ENCODE results near the gene FAM168A.
"Not testable (repeated sequence)": the region's sequence is repeated elsewhere in the genome, so short reads cannot be mapped to it uniquely, and the experiment has no call there.

FAM168A gene

DNA sequence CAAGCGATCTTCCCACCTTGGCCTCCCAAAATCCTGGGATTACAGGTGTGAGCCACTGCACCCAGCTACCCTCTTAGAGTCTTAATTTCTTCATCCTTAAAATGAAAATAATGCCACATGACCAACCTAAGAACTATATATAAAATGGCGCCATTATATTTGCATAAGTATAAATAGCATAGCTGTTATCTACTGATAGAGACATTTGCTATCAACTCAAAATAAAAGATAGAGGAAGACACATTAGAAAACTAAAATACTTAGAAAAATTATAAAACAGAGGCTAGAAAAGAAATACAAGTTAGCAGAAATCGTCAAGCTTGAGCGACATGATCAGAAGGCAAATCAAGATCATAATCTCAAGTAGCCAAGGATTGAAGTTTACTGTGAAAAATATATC is 6.2 kb downstream of the FAM168A start:
- TF ChIP-seq, protein P1, sequence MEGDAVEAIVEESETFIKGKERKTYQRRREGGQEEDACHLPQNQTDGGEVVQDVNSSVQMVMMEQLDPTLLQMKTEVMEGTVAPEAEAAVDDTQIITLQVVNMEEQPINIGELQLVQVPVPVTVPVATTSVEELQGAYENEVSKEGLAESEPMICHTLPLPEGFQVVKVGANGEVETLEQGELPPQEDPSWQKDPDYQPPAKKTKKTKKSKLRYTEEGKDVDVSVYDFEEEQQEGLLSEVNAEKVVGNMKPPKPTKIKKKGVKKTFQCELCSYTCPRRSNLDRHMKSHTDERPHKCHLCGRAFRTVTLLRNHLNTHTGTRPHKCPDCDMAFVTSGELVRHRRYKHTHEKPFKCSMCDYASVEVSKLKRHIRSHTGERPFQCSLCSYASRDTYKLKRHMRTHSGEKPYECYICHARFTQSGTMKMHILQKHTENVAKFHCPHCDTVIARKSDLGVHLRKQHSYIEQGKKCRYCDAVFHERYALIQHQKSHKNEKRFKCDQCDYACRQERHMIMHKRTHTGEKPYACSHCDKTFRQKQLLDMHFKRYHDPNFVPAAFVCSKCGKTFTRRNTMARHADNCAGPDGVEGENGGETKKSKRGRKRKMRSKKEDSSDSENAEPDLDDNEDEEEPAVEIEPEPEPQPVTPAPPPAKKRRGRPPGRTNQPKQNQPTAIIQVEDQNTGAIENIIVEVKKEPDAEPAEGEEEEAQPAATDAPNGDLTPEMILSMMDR (IDR thresholded peaks at IDR 0.05; ENCODE audit: insufficient read depth, low read length, poor library complexity, severe bottlenecking) = no peak
- Histone ChIP-seq H3K27me3 (replicated peaks; ENCODE audit: control insufficient read depth, insufficient read depth, low read length) (no peaks in the 10 kb centered on the region), H3K4me3 (replicated peaks; ENCODE audit: low read depth, low read length) (no peak overlapping the region), H3K36me3 (ENCODE audit: control insufficient read depth, insufficient read depth, low read length) (no peaks in the 10 kb centered on the region)
- no peak for DNase-seq (ENCODE audit: extremely low read depth, insufficient read length)

DNA sequence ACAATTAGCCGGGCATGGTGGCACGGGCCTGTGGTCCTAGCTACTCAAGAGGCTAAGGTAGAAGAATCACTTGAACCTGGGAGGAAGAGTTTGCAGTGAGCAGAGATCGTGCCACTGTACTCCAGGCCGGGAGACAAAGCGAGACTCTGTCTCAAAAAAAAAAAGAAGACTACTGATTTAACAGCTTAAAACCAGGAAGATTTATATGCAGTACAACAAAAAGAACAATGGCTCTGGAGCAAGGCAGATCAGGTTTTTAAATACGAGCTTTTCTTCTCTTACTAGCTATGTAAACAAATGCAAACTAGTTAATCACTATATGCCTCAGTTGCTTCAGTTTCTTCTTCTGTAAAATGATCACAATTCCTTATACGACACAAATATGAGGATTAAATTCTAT is 6.9 kb downstream of the FAM168A start:
- no peak for DNase-seq (ENCODE audit: extremely low read depth, insufficient read length)
- TF ChIP-seq, protein P1 (IDR thresholded peaks at IDR 0.05; ENCODE audit: insufficient read depth, low read length, poor library complexity, severe bottlenecking) = no peak
- H3K4me3 ChIP-seq (replicated peaks; ENCODE audit: low read depth, low read length) = no peak overlapping the region
- H3K27me3 ChIP-seq (replicated peaks; ENCODE audit: control insufficient read depth, insufficient read depth, low read length) = no peaks in the 10 kb centered on the region
- H3K36me3 ChIP-seq (ENCODE audit: control insufficient read depth, insufficient read depth, low read length) = no peaks in the 10 kb centered on the region

DNA sequence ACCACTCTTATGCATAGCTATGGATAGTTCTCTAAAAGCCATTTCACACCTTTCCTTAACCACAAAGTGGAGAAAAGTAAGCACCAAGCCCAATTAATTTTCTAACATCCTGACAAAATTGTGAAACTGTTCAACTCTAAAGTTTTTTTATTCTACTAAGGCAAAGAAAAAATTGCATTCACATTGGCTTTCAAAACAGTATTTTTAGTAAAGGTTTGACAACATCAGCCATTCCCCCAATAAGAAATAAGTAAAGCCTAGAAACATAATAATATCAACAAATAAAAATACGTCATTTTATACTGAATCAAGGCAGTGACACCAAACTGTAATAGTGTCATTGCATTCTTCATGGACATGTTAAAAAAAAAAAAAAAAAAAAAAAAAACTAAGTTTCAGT is 11.1 kb downstream of the FAM168A start:
- no peak for DNase-seq (ENCODE audit: extremely low read depth, insufficient read length)
- H3K27me3 ChIP-seq (replicated peaks; ENCODE audit: control insufficient read depth, insufficient read depth, low read length) = no peaks in the 10 kb centered on the region
- H3K36me3 ChIP-seq (ENCODE audit: control insufficient read depth, insufficient read depth, low read length) = no peaks in the 10 kb centered on the region
- TF ChIP-seq, protein P1 (IDR thresholded peaks at IDR 0.05; ENCODE audit: insufficient read depth, low read length, poor library complexity, severe bottlenecking) = no peak
- H3K4me3 ChIP-seq (replicated peaks; ENCODE audit: low read depth, low read length) = no peak overlapping the region

DNA sequence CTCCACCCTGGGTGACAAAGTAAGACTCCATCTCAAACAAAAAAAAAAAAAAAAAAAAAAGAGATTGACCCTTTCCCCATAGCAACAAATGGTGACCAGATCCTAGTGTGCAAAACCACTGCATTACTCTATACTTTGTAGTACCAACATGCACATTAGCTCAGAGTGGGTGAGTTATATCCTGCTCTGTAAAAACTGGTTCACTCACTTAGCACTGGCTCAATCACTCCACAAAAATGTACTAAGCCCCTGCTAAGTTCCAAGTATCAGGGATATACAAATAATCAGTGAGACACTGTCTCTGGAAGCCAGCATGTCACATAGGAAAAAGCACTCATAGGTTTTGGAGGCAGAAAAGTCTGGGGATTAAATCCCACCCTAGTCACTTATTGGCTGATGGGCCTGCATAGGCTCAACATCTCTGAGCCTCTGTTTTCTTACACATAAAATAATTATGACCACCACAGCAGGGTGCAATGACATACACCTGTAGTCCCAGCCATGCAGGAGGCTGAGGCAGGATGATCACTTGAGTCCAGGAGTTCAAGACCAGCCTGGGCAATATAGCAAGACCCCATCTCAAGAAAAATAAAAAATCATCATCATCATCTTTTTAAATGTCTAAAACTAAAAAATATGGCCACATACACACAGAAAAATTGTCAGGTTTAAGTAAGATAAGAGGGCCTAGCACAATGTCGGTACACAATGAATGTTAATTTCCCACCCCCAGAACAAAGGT is 11.9 kb downstream of the FAM168A start:
- Histone ChIP-seq H3K36me3 (ENCODE audit: control insufficient read depth, insufficient read depth, low read length) (no peaks in the 10 kb centered on the region), H3K4me3 (replicated peaks; ENCODE audit: low read depth, low read length) (no peak overlapping the region), H3K27me3 (replicated peaks; ENCODE audit: control insufficient read depth, insufficient read depth, low read length) (no peaks in the 10 kb centered on the region)
- TF ChIP-seq, protein P1 (IDR thresholded peaks at IDR 0.05; ENCODE audit: insufficient read depth, low read length, poor library complexity, severe bottlenecking) = no peak
- DNase-seq (ENCODE audit: extremely low read depth, insufficient read length) = no peak

DNA sequence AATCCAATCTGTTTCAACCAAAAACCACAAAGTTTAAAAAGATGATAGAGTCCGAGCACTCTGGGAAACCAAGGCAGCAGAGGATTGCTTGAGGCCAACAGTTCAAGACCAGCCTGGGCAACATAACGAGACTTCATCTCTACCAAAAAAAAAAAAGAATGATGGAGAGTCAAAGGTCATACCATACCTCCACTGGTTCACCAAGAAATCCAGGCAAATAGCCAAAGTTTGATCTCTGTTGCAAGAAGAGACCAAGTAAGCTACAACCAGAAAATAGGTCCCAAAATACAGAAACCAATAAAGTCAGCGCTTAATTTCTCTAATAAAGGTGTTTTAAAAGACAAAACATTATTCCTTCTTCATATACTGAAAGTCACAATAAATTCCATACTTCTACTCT is 13.1 kb downstream of the FAM168A start:
- TF ChIP-seq, protein P1 (IDR thresholded peaks at IDR 0.05; ENCODE audit: insufficient read depth, low read length, poor library complexity, severe bottlenecking) = no peak
- Histone ChIP-seq H3K4me3 (replicated peaks; ENCODE audit: low read depth, low read length) (no peak overlapping the region), H3K27me3 (replicated peaks; ENCODE audit: control insufficient read depth, insufficient read depth, low read length) (no peaks in the 10 kb centered on the region), H3K36me3 (ENCODE audit: control insufficient read depth, insufficient read depth, low read length) (no peaks in the 10 kb centered on the region)
- no peak for DNase-seq (ENCODE audit: extremely low read depth, insufficient read length)

DNA sequence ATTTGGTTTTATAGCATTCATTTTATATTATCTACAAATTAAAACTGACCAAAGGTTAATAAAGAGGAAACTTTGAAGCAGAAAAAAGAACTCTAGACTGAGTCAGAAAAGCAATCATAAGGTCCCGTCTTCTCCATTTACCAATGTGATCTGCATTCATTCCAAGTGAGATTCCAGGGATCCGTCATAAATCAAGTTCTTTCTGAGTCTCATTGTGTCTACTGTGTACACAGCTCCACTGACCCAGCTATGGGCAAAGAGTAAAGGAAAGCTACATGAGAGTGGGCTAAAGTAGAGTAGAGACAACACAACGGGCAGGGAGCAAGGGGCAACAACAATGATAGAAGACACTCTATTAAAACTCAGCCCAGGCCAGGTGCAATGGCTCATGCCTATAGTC is 15.3 kb downstream of the FAM168A start:
- TF ChIP-seq, protein P1 (IDR thresholded peaks at IDR 0.05; ENCODE audit: insufficient read depth, low read length, poor library complexity, severe bottlenecking) = no peak
- H3K36me3 ChIP-seq (ENCODE audit: control insufficient read depth, insufficient read depth, low read length) = no peaks in the 10 kb centered on the region
- no peak overlapping the region for H3K4me3 ChIP-seq (replicated peaks; ENCODE audit: low read depth, low read length)
- no peak for DNase-seq (ENCODE audit: extremely low read depth, insufficient read length)
- no peaks in the 10 kb centered on the region for H3K27me3 ChIP-seq (replicated peaks; ENCODE audit: control insufficient read depth, insufficient read depth, low read length)

DNA sequence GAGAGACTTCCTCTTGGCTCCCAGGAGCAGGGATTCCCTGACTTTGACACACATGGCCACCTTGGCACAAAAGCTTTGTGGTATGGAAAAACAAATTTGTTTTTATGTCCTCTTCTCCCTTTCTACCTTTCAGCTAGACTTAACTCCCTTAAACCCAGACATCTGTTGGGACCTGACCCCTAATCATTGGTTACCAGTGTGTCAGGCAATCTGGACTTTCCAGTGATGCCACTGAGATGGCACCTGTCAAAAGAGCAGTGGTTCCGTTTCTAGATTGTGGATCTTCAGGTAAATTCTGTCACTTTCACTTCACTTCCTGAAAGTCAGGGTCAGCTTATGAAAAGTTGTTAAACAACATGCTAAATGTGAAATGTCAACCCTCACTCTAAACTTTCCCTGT is 17.2 kb downstream of the FAM168A start:
- not testable (repeated sequence) for H3K4me3 ChIP-seq (replicated peaks; ENCODE audit: low read depth, low read length); H3K27me3 ChIP-seq (replicated peaks; ENCODE audit: control insufficient read depth, insufficient read depth, low read length); DNase-seq (ENCODE audit: extremely low read depth, insufficient read length); H3K36me3 ChIP-seq (ENCODE audit: control insufficient read depth, insufficient read depth, low read length)

All from GM06990 (cell line).